ENCODE measurements around the gene TMEM97. TPM values are rescaled to one million over a fixed set of nuclear protein-coding genes. Genes with fewer than 3 reads are reported as not detected.

Gene TMEM97
- total RNA-seq, 2 donors from 2014 or later: 3.2 to 3.4 TPM

- Histone ChIP-seq H3K4me3 (no peak overlapping the region), H3K36me3 (peaks cover 37% of the 10 kb centered on the region), H3K4me1 (no peaks in the 10 kb centered on the region), H3K27ac (no peak overlapping the region), H3K27me3 (no peaks in the 10 kb centered on the region), H3K9me3 (no peaks in the 10 kb centered on the region)
- no peak for TF ChIP-seq CTCF (IDR thresholded peaks at IDR 0.05)
- DNase-seq (ENCODE audit: low spot score): peak; percentile 32
Observed at GRCh38 chr17:28326114-28326513, 7.1 kb downstream of the TMEM97 start.

GRCh38 chr17:28327031-28327607, 8.1 kb downstream of the TMEM97 start:
- Histone ChIP-seq H3K36me3 (peaks cover 46% of the 10 kb centered on the region), H3K27ac (no peak overlapping the region), H3K4me1 (no peaks in the 10 kb centered on the region), H3K4me3 (no peak overlapping the region), H3K9me3 (no peaks in the 10 kb centered on the region), H3K27me3 (no peaks in the 10 kb centered on the region)
- DNase-seq (ENCODE audit: low spot score): peak; percentile 18
- TF ChIP-seq CTCF (IDR thresholded peaks at IDR 0.05): no peak

- no peaks in the 10 kb centered on the region for H3K27me3 ChIP-seq
- peaks cover 46% of the 10 kb centered on the region for H3K36me3 ChIP-seq
- H3K9me3 ChIP-seq: no peaks in the 10 kb centered on the region
- TF ChIP-seq CTCF (IDR thresholded peaks at IDR 0.05): no peak
- no peak overlapping the region for H3K4me3 ChIP-seq
- H3K27ac ChIP-seq: no peak overlapping the region
- no peak for DNase-seq (ENCODE audit: low spot score)
- no peaks in the 10 kb centered on the region for H3K4me1 ChIP-seq
Observed at GRCh38 chr17:28327709-28328108, 8.7 kb downstream of the TMEM97 start.

GRCh38 chr17:28328325-28328724, 9.3 kb downstream of the TMEM97 start:
- Histone ChIP-seq H3K4me1 (peaks cover 0 to 3% of the 10 kb centered on the region in 2 donors), H3K27me3 (no peaks in the 10 kb centered on the region), H3K4me3 (no peak overlapping the region), H3K27ac (no peak overlapping the region), H3K36me3 (peaks cover 46% of the 10 kb centered on the region), H3K9me3 (no peaks in the 10 kb centered on the region)
- TF ChIP-seq CTCF (IDR thresholded peaks at IDR 0.05): no peak
- DNase-seq (ENCODE audit: low spot score): peak; percentile 38

- Histone ChIP-seq H3K9me3 (no peaks in the 10 kb centered on the region), H3K27ac (no peak overlapping the region), H3K27me3 (no peaks in the 10 kb centered on the region), H3K36me3 (peaks cover 46% of the 10 kb centered on the region), H3K4me1 (peaks cover 0 to 18% of the 10 kb centered on the region in 2 donors), H3K4me3 (no peak overlapping the region)
- no peak for DNase-seq (ENCODE audit: low spot score)
- TF ChIP-seq CTCF (IDR thresholded peaks at IDR 0.05): no peak
Observed at GRCh38 chr17:28330671-28331070, 11.7 kb downstream of the TMEM97 start.

- DNase-seq (ENCODE audit: low spot score): no peak
- no peak for TF ChIP-seq CTCF (IDR thresholded peaks at IDR 0.05)
- Histone ChIP-seq H3K27me3 (no peaks in the 10 kb centered on the region), H3K36me3 (peaks cover 42% of the 10 kb centered on the region), H3K9me3 (no peaks in the 10 kb centered on the region), H3K4me3 (no peak overlapping the region), H3K4me1 (peaks cover 0 to 29% of the 10 kb centered on the region in 2 donors), H3K27ac (no peak overlapping the region)
Observed at GRCh38 chr17:28331891-28332420, 13.0 kb downstream of the TMEM97 start.

Data from right atrium auricular region (tissue), 2 donors.